ENCODE measurements around the gene PHC2.

PHC2 gene

GRCh38 chr1:33289858-33290154 is 141.1 kb downstream of the PHC2 start:
- TF ChIP-seq, protein P1, sequence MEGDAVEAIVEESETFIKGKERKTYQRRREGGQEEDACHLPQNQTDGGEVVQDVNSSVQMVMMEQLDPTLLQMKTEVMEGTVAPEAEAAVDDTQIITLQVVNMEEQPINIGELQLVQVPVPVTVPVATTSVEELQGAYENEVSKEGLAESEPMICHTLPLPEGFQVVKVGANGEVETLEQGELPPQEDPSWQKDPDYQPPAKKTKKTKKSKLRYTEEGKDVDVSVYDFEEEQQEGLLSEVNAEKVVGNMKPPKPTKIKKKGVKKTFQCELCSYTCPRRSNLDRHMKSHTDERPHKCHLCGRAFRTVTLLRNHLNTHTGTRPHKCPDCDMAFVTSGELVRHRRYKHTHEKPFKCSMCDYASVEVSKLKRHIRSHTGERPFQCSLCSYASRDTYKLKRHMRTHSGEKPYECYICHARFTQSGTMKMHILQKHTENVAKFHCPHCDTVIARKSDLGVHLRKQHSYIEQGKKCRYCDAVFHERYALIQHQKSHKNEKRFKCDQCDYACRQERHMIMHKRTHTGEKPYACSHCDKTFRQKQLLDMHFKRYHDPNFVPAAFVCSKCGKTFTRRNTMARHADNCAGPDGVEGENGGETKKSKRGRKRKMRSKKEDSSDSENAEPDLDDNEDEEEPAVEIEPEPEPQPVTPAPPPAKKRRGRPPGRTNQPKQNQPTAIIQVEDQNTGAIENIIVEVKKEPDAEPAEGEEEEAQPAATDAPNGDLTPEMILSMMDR (conservative IDR thresholded peaks at IDR 0.05): no peak
- H3K27ac ChIP-seq: no peak overlapping the region

DNA sequence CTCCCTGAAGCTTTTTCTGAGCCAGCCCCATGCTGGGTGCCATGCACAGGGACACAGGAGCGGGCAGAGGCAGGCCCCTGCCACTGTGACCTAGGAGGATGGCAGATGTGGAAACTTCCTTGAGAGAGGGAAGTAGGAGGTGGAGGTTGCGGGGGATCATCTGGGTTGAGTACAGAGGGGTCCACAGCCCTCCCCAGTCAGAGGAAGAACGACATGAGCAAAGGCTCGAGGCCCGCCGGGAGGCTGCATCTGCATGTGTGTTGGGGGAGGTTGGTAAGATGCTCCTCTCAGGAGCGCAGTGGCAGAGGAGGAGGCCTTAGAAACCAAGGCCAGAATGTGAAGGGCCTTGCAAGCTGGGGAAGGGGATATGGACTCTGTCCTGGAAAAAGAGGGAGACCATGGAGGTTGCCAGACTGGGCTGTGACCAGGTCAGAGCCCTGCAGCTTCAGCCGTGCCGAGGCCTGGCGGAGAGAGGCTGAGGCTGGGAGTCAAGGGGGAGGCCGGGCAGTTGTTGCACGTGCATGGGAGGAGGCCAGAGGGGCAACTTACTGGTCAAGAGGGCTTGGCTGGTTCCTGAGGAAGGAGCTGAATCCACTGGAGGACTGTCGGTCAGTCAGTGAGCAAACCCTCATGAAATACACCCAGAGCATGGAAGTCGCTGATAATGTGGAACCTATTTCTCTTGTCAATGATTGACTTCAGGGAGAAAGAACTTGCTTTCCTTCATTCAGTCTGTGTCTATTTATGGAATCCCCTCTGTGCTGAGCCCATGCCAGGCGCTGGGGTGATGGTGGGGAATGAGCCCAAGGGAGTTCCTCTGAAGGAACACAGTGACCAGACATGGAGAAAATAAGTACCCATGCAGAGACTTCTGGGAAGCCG is 141.7 kb downstream of the PHC2 start:
- H3K27ac ChIP-seq: no peak overlapping the region
- TF ChIP-seq, protein P1 (conservative IDR thresholded peaks at IDR 0.05): no peak

- TF ChIP-seq, protein P1 (conservative IDR thresholded peaks at IDR 0.05): no peak
- H3K27ac ChIP-seq: no peak overlapping the region
Measured at GRCh38 chr1:33287317-33287716, 143.6 kb downstream of the PHC2 start.

DNA sequence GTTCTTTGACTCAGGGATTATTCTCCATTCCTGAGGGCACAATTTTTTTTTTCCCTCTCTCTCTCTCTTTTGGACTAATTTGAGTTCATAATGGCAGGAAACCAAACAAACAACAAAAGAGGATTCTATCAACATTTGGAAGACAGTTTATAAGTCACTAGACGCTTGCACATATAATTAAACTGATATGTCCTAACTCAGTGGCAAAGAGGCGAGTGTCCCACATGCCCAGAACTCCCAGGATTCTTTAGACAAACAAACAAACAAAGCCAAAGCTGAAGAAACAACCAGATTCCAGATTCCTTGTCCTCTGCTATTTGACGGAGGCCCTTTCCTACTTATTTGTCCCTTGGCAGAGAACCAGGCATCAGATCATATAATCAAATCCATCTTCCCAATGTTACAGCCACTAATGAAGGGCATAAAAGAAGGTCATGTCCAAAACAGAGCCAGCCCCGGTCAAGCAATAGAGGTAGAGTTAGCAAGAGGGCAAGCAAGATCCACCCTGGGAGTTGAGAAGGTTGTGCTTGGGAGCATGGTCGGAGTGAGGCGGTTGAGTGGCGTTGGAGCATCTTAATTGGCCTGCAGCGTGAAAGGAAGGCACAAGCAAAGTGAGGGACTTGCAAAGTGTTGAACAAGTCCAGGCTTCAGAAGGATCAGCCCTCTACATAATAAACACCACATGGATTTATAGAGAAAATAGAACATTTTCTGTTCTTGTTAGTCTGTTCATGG is 144.3 kb downstream of the PHC2 start:
- H3K27ac ChIP-seq: no peak overlapping the region
- TF ChIP-seq, protein P1 (conservative IDR thresholded peaks at IDR 0.05): no peak

- TF ChIP-seq, protein P1 (conservative IDR thresholded peaks at IDR 0.05): no peak
- H3K27ac ChIP-seq: no peak overlapping the region
Measured at GRCh38 chr1:33284049-33284448, 146.8 kb downstream of the PHC2 start.

DNA sequence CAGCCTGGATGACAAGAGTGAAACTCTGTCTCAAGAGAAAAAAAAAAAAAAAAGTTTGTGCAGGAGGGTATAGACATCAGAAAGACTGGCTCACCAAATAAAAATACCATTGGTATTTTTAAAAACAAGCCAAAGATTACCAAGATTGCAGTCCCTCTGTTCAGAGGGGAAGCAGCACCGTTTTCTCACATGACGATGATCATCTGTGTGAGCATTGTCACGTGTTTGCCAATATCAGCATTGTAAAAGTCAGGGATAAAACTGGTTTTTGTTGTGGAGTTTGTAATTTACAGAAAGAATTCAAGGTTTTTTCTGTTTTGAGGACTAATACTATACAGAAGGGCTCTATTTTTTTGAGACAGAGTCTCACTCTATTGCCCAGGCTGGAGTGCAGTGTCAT is 148.1 kb downstream of the PHC2 start:
- TF ChIP-seq, protein P1 (conservative IDR thresholded peaks at IDR 0.05): no peak
- no peak overlapping the region for H3K27ac ChIP-seq

GRCh38 chr1:33281554-33282303 is 149.2 kb downstream of the PHC2 start:
- TF ChIP-seq, protein P1 (conservative IDR thresholded peaks at IDR 0.05): no peak
- H3K27ac ChIP-seq: no peak overlapping the region
